Adrenal gland (tissue), 12 donors: ENCODE measurements around the gene DENND5A. TPM values are rescaled to one million over a fixed set of nuclear protein-coding genes. Genes with fewer than 3 reads are reported as not detected.

Experiments
- DNase-seq, 7 donors: peaks; one replicate each; pipeline ENCODE4 v3.0.0-alpha.2; 2019 to 2020
- H3K27ac ChIP-seq, 5 donors: fragments of 200-600 bp; sonication (generic) in 4 of 5; 1 replicate in 3 of 5; 2 replicates in 2 of 5; pipeline versions ENCODE4 v1.5.1 to v1.8.0; 2016 to 2020; ENCODE audit warnings: mild to moderate bottlenecking in 1 of 5
- H3K27me3 ChIP-seq: fragments of 200-600 bp; 2 replicates; pipeline ENCODE4 v1.8.0; 2021
- H3K36me3 ChIP-seq, 2 donors: fragments of 200-600 bp; replicated peaks in 1 of 2; 1 replicate in 1 of 2; 2 replicates in 1 of 2; pipeline versions ENCODE4 v1.5.1 to v1.8.0; 2018 to 2022
- H3K4me1 ChIP-seq, 2 donors: fragments of 200-600 bp; replicated peaks in 1 of 2; 1 replicate in 1 of 2; 2 replicates in 1 of 2; pipeline versions ENCODE4 v1.5.1 to v1.8.0; 2018 to 2021
- H3K4me3 ChIP-seq, 4 donors: fragments of 200-600 bp; sonication (generic) in 3 of 4; one replicate each; pipeline ENCODE4 v1.5.1; 2016 to 2018
- H3K9me3 ChIP-seq, 3 donors: fragments of 200-600 bp; sonication (generic) in 1 of 3; replicated peaks in 1 of 3; 1 replicate in 2 of 3; 2 replicates in 1 of 3; pipeline versions ENCODE4 v1.5.1 to v1.8.0; 2016 to 2021
- CTCF ChIP-seq, 6 experiments: fragments of 450-650 bp in 4 of 6; fragments of 200-600 bp in 2 of 6; sonication (generic) in 1 of 6; IDR thresholded peaks; 1 replicate in 5 of 6; 2 replicates in 1 of 6; pipeline versions ENCODE4 v1.5.1 to v1.8.0; 2016 to 2021; ENCODE audit warnings: antibody characterized with exemption in 6 of 6, mild to moderate bottlenecking in 2 of 6, moderate library complexity in 1 of 6
- POLR2A ChIP-seq, 2 donors: fragments of 450-650 bp; IDR thresholded peaks; one replicate each; pipeline ENCODE4 v1.6.1; 2017; ENCODE audit warnings: antibody characterized with exemption in 2 of 2, mild to moderate bottlenecking in 2 of 2, moderate library complexity in 1 of 2
- WGBS, 4 donors: extraction: QIAGEN DNeasy Blood & Tissue Kit in 2 of 4; methylation state at CpG; one replicate each; pipeline versions ENCODE4 v1.1.5 to v1.1.7; 2013 to 2017; 5-methylcytosine and 5-hydroxymethylcytosine counted together
- intact Hi-C, 2 donors: fragments of 100-400 bp; cut with DNase I; formaldehyde crosslinking; loops; one replicate each; pipeline versions ENCODE4 v1.14.1 to v1.15.0; 2022 to 2023
- polyA plus RNA-seq, 3 donors: library from polyadenylated mRNA; stranded (reverse); fragments of 200-250 nt in 2 of 3; fragments of 350-450 nt in 1 of 3; fragmentation: Illumina TruSeq in 1 of 3; extraction: RNeasy Lipid Tissue Mini Kit (QIAGEN cat#74804) in 1 of 3; gene quantifications; one replicate each; pipeline ENCODE4 v1.2.3, GENCODE V29; 2013 to 2014
- total RNA-seq, 9 donors: library from RNA; depleted of rRNA in 4 of 9; stranded (reverse); fragments of >200 nt in 4 of 9; fragments of 120-200 nt in 1 of 9; fragmentation: NEBNext Ultra II Directional in 1 of 9; extraction: Animal tissue kit (Norgen Biotek cat#: 25700) in 1 of 9; gene quantifications; one replicate each; pipeline versions ENCODE4 v1.1.0 to v1.2.4, GENCODE V29; 2013 to 2023
- donor health status: healthy with polysubstance abuse.
- donor health status: Bipolar disorder and iron deficiency.
- donor health status: DM: yes; HTN: yes; CAD: no.
- donor health status: DM: no; HTN: no; CAD: no.
- donor health status: DM: no; HTN: no; CAD: no.
- donor health status: DM: yes; HTN: yes; CAD: no.

The DENND5A gene
- total and polyA plus RNA-seq, 12 donors, result 26.8 to 75.4 (median 62.8) TPM

DNA sequence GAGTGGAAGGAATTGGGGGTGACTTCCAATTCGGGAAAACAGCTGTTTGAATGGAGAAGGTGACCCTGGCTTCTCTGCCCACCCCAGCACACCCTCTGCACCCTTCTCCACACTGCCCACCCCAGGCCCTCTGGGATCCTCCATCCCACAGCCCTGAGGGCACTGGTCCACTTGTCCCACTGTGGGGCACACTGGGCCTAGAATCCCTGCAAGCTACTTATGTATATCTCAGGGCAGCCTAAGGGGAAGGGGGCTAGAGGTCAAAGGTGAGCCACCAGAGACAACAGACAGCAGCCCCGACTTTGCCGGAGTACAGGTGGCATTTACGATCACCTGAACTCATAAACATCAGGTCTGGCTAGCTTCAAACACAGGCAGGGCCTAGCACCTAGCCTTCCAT is 173.1 kb downstream of the DENND5A start:
- peak overlapping the region in 1 of 4 donors; percentile 75 for H3K4me3 ChIP-seq

DNA sequence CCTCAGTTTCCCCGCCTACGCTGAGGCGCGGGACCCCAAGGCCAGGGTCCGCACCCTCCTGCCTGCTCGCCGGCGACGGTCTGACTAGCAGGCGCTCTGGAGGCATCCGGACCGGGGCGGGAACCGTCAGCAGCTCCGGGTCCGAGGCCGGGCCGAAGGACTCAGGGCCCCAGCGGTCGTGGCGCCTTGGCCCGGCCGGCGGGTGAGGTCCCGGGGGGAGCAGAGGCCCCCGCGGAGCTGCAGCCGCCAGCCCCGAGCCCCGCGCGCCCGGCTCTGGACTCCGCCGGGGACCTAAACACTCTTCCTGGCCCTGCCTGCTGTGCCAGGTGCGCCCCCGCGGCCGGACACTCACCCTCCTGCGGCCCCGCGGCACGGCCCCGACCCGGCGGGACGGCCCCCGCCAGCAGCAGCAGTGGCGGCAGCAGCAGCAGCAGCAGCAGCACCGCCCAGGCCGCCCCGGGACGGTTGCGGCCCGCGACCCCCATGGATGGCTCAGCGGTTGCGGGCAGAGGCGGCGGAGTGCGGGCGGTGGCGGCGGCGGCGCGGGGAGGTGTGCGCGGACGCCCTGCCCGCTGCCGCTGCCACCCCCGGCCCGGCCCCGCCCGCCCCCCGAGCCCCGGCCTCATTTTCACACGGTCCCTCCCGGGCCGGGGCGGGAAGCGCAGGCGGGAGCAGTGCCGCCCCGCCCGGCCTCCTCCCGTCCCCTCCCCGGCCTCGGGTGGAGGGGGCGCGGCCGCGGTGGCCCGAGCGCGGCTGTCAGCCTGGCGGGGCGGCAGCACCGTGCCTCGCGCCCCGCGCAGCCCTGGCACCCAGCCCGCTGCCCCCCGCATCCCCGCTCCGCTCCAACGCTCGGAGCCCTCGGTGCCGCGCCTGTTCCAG is 173.9 kb downstream of the DENND5A start, which contains the start of gene SCUBE2:
Gene SCUBE2, minus strand, starts transcription at position 556 of the 879 bp plus-strand sequence. Its CDS starts 71 bp downstream, at position 485.
- Histone ChIP-seq H3K36me3 (no peaks in the 10 kb centered on the region), H3K4me1 (peaks cover 0 to 5% of the 10 kb centered on the region in 2 donors), H3K27ac (no peak within 1 kb of the TSS), H3K27me3 (no peaks in the 10 kb centered on the region), H3K4me3 (peak within 1 kb of the TSS in 2 of 4 donors; percentile 34 to 75), H3K9me3 (no peaks in the 10 kb centered on the region)
- TF ChIP-seq POLR2A (IDR thresholded peaks at IDR 0.05), result no peak
- no peak for TF ChIP-seq CTCF (IDR thresholded peaks at IDR 0.05)
- no peak for DNase-seq
- WGBS, 4 donors, result 2% methylated on average over 103 to 112 of the region's 113 CpGs; no CpG with 5 or more reads in 2 of the 4 donors
- intact Hi-C loops, result no loop called here

More for the DNA sequence above, 173.1 kb downstream of the DENND5A start:
- Histone ChIP-seq H3K4me1 (peaks cover 0 to 5% of the 10 kb centered on the region in 2 donors), H3K27me3 (no peaks in the 10 kb centered on the region), H3K27ac (no peak overlapping the region), H3K36me3 (no peaks in the 10 kb centered on the region), H3K9me3 (no peaks in the 10 kb centered on the region)
- intact Hi-C loops, result no loop called here
- DNase-seq, result no peak
- TF ChIP-seq POLR2A (IDR thresholded peaks at IDR 0.05) (no peak), CTCF (IDR thresholded peaks at IDR 0.05) (no peak)
- WGBS, 4 donors, result 80 to 91% (median 88%) methylated on average over 1 to 4 of the region's 4 CpGs

GRCh38 chr11:9090488-9091043 is 174.6 kb downstream of the DENND5A start:
- intact Hi-C loops, result no loop called here
- H3K4me1 ChIP-seq, result peaks cover 0 to 5% of the 10 kb centered on the region in 2 donors
- peak overlapping the region in 2 of 4 donors; percentile 34 to 75 for H3K4me3 ChIP-seq
- WGBS, 4 donors, result 34 to 60% (median 48%) methylated on average over 13 to 20 of the region's 20 CpGs
- TF ChIP-seq POLR2A (IDR thresholded peaks at IDR 0.05) (no peak), CTCF (IDR thresholded peaks at IDR 0.05) (no peak)
- DNase-seq, result no peak
- H3K27me3 ChIP-seq, result no peaks in the 10 kb centered on the region
- H3K9me3 ChIP-seq, result no peaks in the 10 kb centered on the region
- no peaks in the 10 kb centered on the region for H3K36me3 ChIP-seq
- no peak overlapping the region for H3K27ac ChIP-seq

- no peak for DNase-seq
- H3K4me3 ChIP-seq, result no peak overlapping the region
- no peaks in the 10 kb centered on the region for H3K9me3 ChIP-seq
- no peak for TF ChIP-seq CTCF (IDR thresholded peaks at IDR 0.05)
- TF ChIP-seq POLR2A (IDR thresholded peaks at IDR 0.05), result no peak
- H3K27me3 ChIP-seq, result no peaks in the 10 kb centered on the region
- WGBS, 4 donors, result 87 to 97% (median 93%) methylated on average over 4 to 6 of the region's 6 CpGs
- H3K27ac ChIP-seq, result no peak overlapping the region
- peaks cover 0 to 5% of the 10 kb centered on the region in 2 donors for H3K4me1 ChIP-seq
- no peaks in the 10 kb centered on the region for H3K36me3 ChIP-seq
- intact Hi-C loops, result no loop called here
Observed at GRCh38 chr11:9089636-9090035, 175.5 kb downstream of the DENND5A start.
